Measurements from ENCODE around the gene IGF2BP3.

The IGF2BP3 gene

GRCh38 chr7:23450518-23450917, 19.8 kb downstream of the IGF2BP3 start:
- POLR2A ChIA-PET, result no interaction called here
- CTCF ChIA-PET, result interaction anchor here (0.7 to 1.6 kb wide), 5 partner anchors 8 to 178 kb away, joined by 3 to 5 read pairs (median 3); no protein-coding TSS in a partner anchor
- no peak for TF ChIP-seq CTCF (IDR thresholded peaks at IDR 0.05; ENCODE audit: control extremely low read depth, extremely low read depth, low read depth, missing control alignments)
- DNase-seq (ENCODE audit: extremely low spot score), result no peak

GRCh38 chr7:23449941-23450340, 20.4 kb downstream of the IGF2BP3 start:
- DNase-seq (ENCODE audit: extremely low spot score), result no peak
- ChIA-PET CTCF (interaction anchor here (1.1 to 1.6 kb wide), 3 partner anchors 9 to 177 kb away, joined by 3 to 5 read pairs (median 4); no protein-coding TSS in a partner anchor), POLR2A (no interaction called here)
- no peak for TF ChIP-seq CTCF (IDR thresholded peaks at IDR 0.05; ENCODE audit: control extremely low read depth, extremely low read depth, low read depth, missing control alignments)

- CTCF ChIA-PET, result interaction anchor here (0.9 to 1.9 kb wide), 8 partner anchors 9 to 87 kb away, joined by 3 to 11 read pairs (median 4); no protein-coding TSS in a partner anchor
- DNase-seq (ENCODE audit: extremely low spot score), result no peak
- POLR2A ChIA-PET, result no interaction called here
- TF ChIP-seq CTCF (IDR thresholded peaks at IDR 0.05; ENCODE audit: control extremely low read depth, extremely low read depth, low read depth, missing control alignments), result no peak
These were observed 25.0 kb downstream of the IGF2BP3 start for GRCh38 chr7:23445326-23445725.

- no peak for DNase-seq (ENCODE audit: extremely low spot score)
- ChIA-PET POLR2A (no interaction called here), CTCF (interaction anchor here (2.4 kb wide), 1 partner anchor 10 kb away, joined by 7 read pairs; no protein-coding TSS in a partner anchor)
- TF ChIP-seq CTCF (IDR thresholded peaks at IDR 0.05; ENCODE audit: control extremely low read depth, extremely low read depth, low read depth, missing control alignments), result no peak
These were observed 26.3 kb downstream of the IGF2BP3 start for GRCh38 chr7:23443974-23444373.

- CTCF ChIA-PET, result no interaction called here
- POLR2A ChIA-PET, result no interaction called here
- no peak for DNase-seq (ENCODE audit: extremely low spot score)
- no peak for TF ChIP-seq CTCF (IDR thresholded peaks at IDR 0.05; ENCODE audit: control extremely low read depth, extremely low read depth, low read depth, missing control alignments)
These were observed 32.1 kb downstream of the IGF2BP3 start for GRCh38 chr7:23438171-23438570.

GRCh38 chr7:23434147-23434917, 36.0 kb downstream of the IGF2BP3 start:
- CTCF ChIA-PET, result interaction anchor here (1.3 to 2.3 kb wide), 7 partner anchors 8 to 161 kb away, joined by 3 to 7 read pairs (median 4); no protein-coding TSS in a partner anchor
- no peak for TF ChIP-seq CTCF (IDR thresholded peaks at IDR 0.05; ENCODE audit: control extremely low read depth, extremely low read depth, low read depth, missing control alignments)
- POLR2A ChIA-PET, result no interaction called here
- DNase-seq (ENCODE audit: extremely low spot score), result no peak
